SK-N-SH (cell line): ENCODE data around the gene WBP1. TPM values are rescaled to one million over a fixed set of nuclear protein-coding genes. Genes with fewer than 3 reads are reported as not detected.

Experiments used
- CTCF ChIA-PET: fragments of 300-600, 350-600 bp; formaldehyde crosslinking; extraction: SDS; loops from one replicate; lab custom pipeline; 2021; lab: Yijun Ruan, JAX
- POLR2A ChIA-PET: fragments of 350-600 bp; sonication (Branson Sonifier 250); formaldehyde crosslinking; extraction: SDS; loops from one replicate; lab custom pipeline; 2020; ENCODE audit warnings: antibody characterized with exemption, inconsistent platforms; lab: Yijun Ruan, JAX
- DNase-seq: peaks from one replicate; pipeline ENCODE4 v3.0.0; 2012
- H2AFZ ChIP-seq: fragments of 200-600 bp; sonication (generic); 2 replicates; pipeline ENCODE4 v1.8.1; 2016; ENCODE audit warnings: antibody characterized with exemption, mild to moderate bottlenecking, low read depth
- H3F3A ChIP-seq: fragments of 200-600 bp; sonication (generic); replicated peaks from 2 replicates; pipeline ENCODE3; 2016; ENCODE audit warnings: antibody characterized with exemption, mild to moderate bottlenecking; ENCODE audit not compliant: insufficient read depth
- H3K27ac ChIP-seq, 2 experiments: fragments of 200-500 bp in 1 of 2; fragments of 200-600 bp in 1 of 2; sonication (Bioruptor generic) in 1 of 2; sonication (generic), shearing (Covaris generic) in 1 of 2; 2 replicates each; pipeline versions ENCODE4 v1.5.1 to v1.6.1; 2014 to 2016; ENCODE audit warnings: low read depth in 2 of 2, inconsistent platforms in 1 of 2, low read length in 1 of 2, mild to moderate bottlenecking in 1 of 2, mixed read lengths in 1 of 2
- H3K27me3 ChIP-seq: fragments of 200-600 bp; sonication (generic), shearing (Covaris generic); 2 replicates; pipeline ENCODE4 v1.6.1; 2016; ENCODE audit warnings: mixed run types; ENCODE audit not compliant: insufficient read depth
- H3K36me3 ChIP-seq, 2 experiments: fragments of 200-500 bp in 1 of 2; fragments of 200-600 bp in 1 of 2; sonication (Bioruptor generic) in 1 of 2; sonication (generic) in 1 of 2; replicated peaks in 1 of 2; 2 replicates each; pipeline versions ENCODE3 to v1.5.1; 2014 to 2016; ENCODE audit warnings: low read length in 1 of 2, mild to moderate bottlenecking in 1 of 2; ENCODE audit not compliant: insufficient read depth in 2 of 2, control insufficient read depth in 1 of 2
- H3K4me1 ChIP-seq, 2 experiments: fragments of 200-500 bp in 1 of 2; fragments of 200-600 bp in 1 of 2; sonication (Bioruptor generic) in 1 of 2; sonication (generic), shearing (Covaris generic) in 1 of 2; 2 replicates each; pipeline versions ENCODE4 v1.5.1 to v1.6.1; 2014 to 2016; ENCODE audit warnings: low read depth in 1 of 2, low read length in 1 of 2, mixed run types in 1 of 2; ENCODE audit not compliant: insufficient read depth in 2 of 2, control insufficient read depth in 1 of 2
- H3K4me2 ChIP-seq: fragments of 200-600 bp; sonication (generic), shearing (Covaris generic); 2 replicates; pipeline ENCODE4 v1.6.1; 2017; ENCODE audit warnings: mixed run types
- H3K4me3 ChIP-seq, 2 experiments: fragments of 200-500 bp in 1 of 2; fragments of 200-600 bp in 1 of 2; sonication (Bioruptor generic) in 1 of 2; sonication (generic), shearing (Covaris generic) in 1 of 2; 2 replicates each; pipeline versions ENCODE4 v1.5.1 to v1.8.1; 2014 to 2016; ENCODE audit warnings: low read depth in 2 of 2, inconsistent platforms in 1 of 2, low read length in 1 of 2, mild to moderate bottlenecking in 1 of 2, mixed read lengths in 1 of 2, moderate library complexity in 1 of 2
- H3K79me2 ChIP-seq: fragments of 200-600 bp; sonication (generic); 2 replicates; pipeline ENCODE4 v1.8.1; 2017; ENCODE audit warnings: mild to moderate bottlenecking; ENCODE audit not compliant: insufficient read depth
- H3K9ac ChIP-seq: fragments of 200-600 bp; sonication (generic); 2 replicates; pipeline ENCODE4 v1.6.1; 2017; ENCODE audit warnings: mixed run types
- H3K9me2 ChIP-seq: fragments of 200-600 bp; sonication (generic); 2 replicates; pipeline ENCODE4 v1.6.1; 2017; ENCODE audit warnings: mixed run types
- H3K9me3 ChIP-seq: fragments of 200-600 bp; sonication (generic); 2 replicates; pipeline ENCODE4 v1.6.1; 2017; ENCODE audit warnings: mixed run types, mild to moderate bottlenecking, moderate library complexity
- H4K20me1 ChIP-seq: fragments of 200-600 bp; sonication (generic); 2 replicates; pipeline ENCODE4 v1.6.1; 2017; ENCODE audit warnings: mild to moderate bottlenecking, mixed run types; ENCODE audit not compliant: insufficient read depth
- EP300 ChIP-seq, 2 experiments: IDR thresholded peaks; 2 replicates each; pipeline versions ENCODE4 v1.4.0 to v1.6.1; 2012; ENCODE audit warnings: borderline replicate concordance in 1 of 2, low read depth in 1 of 2, low read length in 1 of 2
- EZH2phosphoT487 ChIP-seq: fragments of 200-600 bp; sonication (generic); IDR thresholded peaks from 2 replicates; pipeline ENCODE4 v1.6.1; 2017; ENCODE audit warnings: low read depth, mixed run types, mild to moderate bottlenecking, antibody characterized with exemption, moderate library complexity, borderline replicate concordance
- FOSL2 ChIP-seq: IDR thresholded peaks from 2 replicates; pipeline ENCODE4 v1.4.0; 2012; ENCODE audit warnings: low read depth, mild to moderate bottlenecking, moderate library complexity, borderline replicate concordance
- FOXJ3 ChIP-seq: sonication (generic); formaldehyde crosslinking; IDR thresholded peaks from 2 replicates; pipeline ENCODE4 v1.5.1; 2020; ENCODE audit warnings: mild to moderate bottlenecking, missing genetic modification reagents
- GABPA ChIP-seq: IDR thresholded peaks from 2 replicates; pipeline ENCODE4 v1.4.0; 2012; ENCODE audit warnings: low read depth, mild to moderate bottlenecking
- IRF3 ChIP-seq: fragments of 150-350 bp; IDR thresholded peaks from 2 replicates; pipeline ENCODE4 v1.6.1; 2016; ENCODE audit warnings: mild to moderate bottlenecking, low read depth, low read length
- MEF2A ChIP-seq: IDR thresholded peaks from 2 replicates; pipeline ENCODE4 v1.4.0; 2012; ENCODE audit warnings: low read depth, borderline replicate concordance
- NFIC ChIP-seq: IDR thresholded peaks from 2 replicates; pipeline ENCODE4 v1.4.0; 2012; ENCODE audit warnings: borderline replicate concordance
- NRF1 ChIP-seq: IDR thresholded peaks from 2 replicates; pipeline ENCODE4 v1.6.1; 2012; ENCODE audit warnings: low read depth, mild to moderate bottlenecking, low read length
- POLR2AphosphoS5 ChIP-seq: IDR thresholded peaks from 2 replicates; pipeline ENCODE4 v1.6.1; 2012; ENCODE audit warnings: low read depth, low read length
- RAD21 ChIP-seq: IDR thresholded peaks from 2 replicates; pipeline ENCODE4 v1.6.1; 2012; ENCODE audit warnings: mild to moderate bottlenecking, low read length
- RCOR1 ChIP-seq: fragments of 150-350 bp; IDR thresholded peaks from 2 replicates; pipeline ENCODE4 v1.6.1; 2017; ENCODE audit warnings: antibody characterized with exemption, low read length
- RFX5 ChIP-seq: IDR thresholded peaks from 2 replicates; pipeline ENCODE4 v1.6.1; 2012; ENCODE audit warnings: mild to moderate bottlenecking, improper control_type of control experiment, low read length
- SIN3A ChIP-seq: IDR thresholded peaks from 2 replicates; pipeline ENCODE4 v1.6.1; 2012; ENCODE audit warnings: low read depth, mild to moderate bottlenecking, low read length, moderate library complexity, borderline replicate concordance
- SMC3 ChIP-seq: IDR thresholded peaks from 2 replicates; pipeline ENCODE4 v1.6.1; 2012; ENCODE audit warnings: low read depth, low read length, improper control_type of control experiment
- TAF1 ChIP-seq: IDR thresholded peaks from 2 replicates; pipeline ENCODE4 v1.6.1; 2012; ENCODE audit warnings: low read depth, mild to moderate bottlenecking, low read length, moderate library complexity, borderline replicate concordance
- USF1 ChIP-seq: IDR thresholded peaks from 2 replicates; pipeline ENCODE4 v1.4.0; 2012; ENCODE audit warnings: low read depth, borderline replicate concordance
- USF2 ChIP-seq: fragments of 150-350 bp; IDR thresholded peaks from 2 replicates; pipeline ENCODE4 v1.6.1; 2017; ENCODE audit warnings: antibody characterized with exemption, low read length, low read depth, borderline replicate concordance
- YY1 ChIP-seq: IDR thresholded peaks from 2 replicates; pipeline ENCODE4 v1.4.0; 2012; ENCODE audit warnings: low read depth, mild to moderate bottlenecking
- ZBTB33 ChIP-seq: IDR thresholded peaks from 2 replicates; pipeline ENCODE4 v1.4.0; 2012; ENCODE audit warnings: low read depth, borderline replicate concordance
- WGBS: methylation state at CpG from one replicate; pipeline ENCODE4 v1.1.6; 2017; ENCODE audit warnings: low lambda C conversion rate; 5-methylcytosine and 5-hydroxymethylcytosine counted together
- polyA plus RNA-seq, 3 experiments: library from polyadenylated mRNA; depleted of rRNA; stranded (reverse); fragments of >200 nt; gene quantifications; 2 replicates each; pipeline ENCODE4 v1.2.3, GENCODE V29; 2012

The WBP1 gene
- polyA plus RNA-seq, 1 of the 3 experiments (the other 2 are of a cell fraction) = 184 TPM

GRCh38 chr2:74447230-74447999 is 10.8 kb upstream of the WBP1 start:
- Histone ChIP-seq H3K4me3 (no peak overlapping the region), H4K20me1 (no peaks in the 10 kb centered on the region), H3K36me3 (no peaks in the 10 kb centered on the region), H3K27ac (no peak overlapping the region), H3K9ac (no peak overlapping the region), H3K4me2 (no peak overlapping the region), H3K79me2 (no peaks in the 10 kb centered on the region), H3K4me1 (peaks cover 0 to 3% of the 10 kb centered on the region in 2 experiments; a peak in 1 of 4 replicates), H2AFZ (no peak overlapping the region), H3F3A (peaks cover 6% of the 10 kb centered on the region), H3K27me3 (no peaks in the 10 kb centered on the region), H3K9me2 (no peaks in the 10 kb centered on the region), H3K9me3 (no peaks in the 10 kb centered on the region)
- 88% methylated on average over 5 of the region's 5 CpGs for WGBS
- CTCF ChIA-PET = interaction anchor here (1.3 kb wide), 1 partner anchor 113 kb away, joined by 3 read pairs; no protein-coding TSS in a partner anchor
- no peak for DNase-seq
- POLR2A ChIA-PET = no interaction called here
- no peak for TF ChIP-seq USF2
- TF ChIP-seq RFX5 = no peak
- no peak for TF ChIP-seq GABPA
- TF ChIP-seq EP300 (IDR thresholded peaks at IDR 0.05; ENCODE audit: borderline replicate concordance in 1 of 2, low read depth in 1 of 2, low read length in 1 of 2) = no peak
- no peak for TF ChIP-seq NFIC
- no peak for TF ChIP-seq NRF1
- TF ChIP-seq EZH2phosphoT487 = no peak
- no peak for TF ChIP-seq FOXJ3 (CRISPR knock-in tag)
- TF ChIP-seq TAF1 = no peak
- TF ChIP-seq ZBTB33 = no peak
- no peak for TF ChIP-seq RAD21
- no peak for TF ChIP-seq SIN3A
- TF ChIP-seq MEF2A = no peak
- TF ChIP-seq IRF3 = no peak
- TF ChIP-seq USF1 = no peak
- TF ChIP-seq FOSL2 = no peak
- TF ChIP-seq POLR2AphosphoS5 = no peak
- TF ChIP-seq SMC3 = no peak
- TF ChIP-seq YY1 = no peak
- TF ChIP-seq RCOR1 = no peak
